ENCODE data around the gene EDN1.

Gene EDN1

DNA sequence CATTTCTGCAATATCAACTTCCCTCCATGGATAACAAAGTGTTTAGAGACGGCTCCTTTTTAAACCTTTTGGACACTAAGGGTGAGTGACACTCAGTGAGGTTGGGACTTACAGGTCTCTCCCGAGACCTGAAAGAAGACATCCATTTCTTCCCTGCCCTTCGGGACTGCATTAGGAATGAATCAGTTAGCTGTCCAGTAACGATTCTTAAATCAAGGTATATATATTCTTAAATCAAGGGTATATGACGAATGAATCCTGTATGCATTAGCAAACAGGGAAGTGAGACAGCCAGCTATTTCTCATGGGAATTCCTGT lies 52.9 kb downstream of the EDN1 start:
- in situ Hi-C loops (cut with MboI; ENCODE audit: low sequenced_read_pairs) = no loop called here

DNA sequence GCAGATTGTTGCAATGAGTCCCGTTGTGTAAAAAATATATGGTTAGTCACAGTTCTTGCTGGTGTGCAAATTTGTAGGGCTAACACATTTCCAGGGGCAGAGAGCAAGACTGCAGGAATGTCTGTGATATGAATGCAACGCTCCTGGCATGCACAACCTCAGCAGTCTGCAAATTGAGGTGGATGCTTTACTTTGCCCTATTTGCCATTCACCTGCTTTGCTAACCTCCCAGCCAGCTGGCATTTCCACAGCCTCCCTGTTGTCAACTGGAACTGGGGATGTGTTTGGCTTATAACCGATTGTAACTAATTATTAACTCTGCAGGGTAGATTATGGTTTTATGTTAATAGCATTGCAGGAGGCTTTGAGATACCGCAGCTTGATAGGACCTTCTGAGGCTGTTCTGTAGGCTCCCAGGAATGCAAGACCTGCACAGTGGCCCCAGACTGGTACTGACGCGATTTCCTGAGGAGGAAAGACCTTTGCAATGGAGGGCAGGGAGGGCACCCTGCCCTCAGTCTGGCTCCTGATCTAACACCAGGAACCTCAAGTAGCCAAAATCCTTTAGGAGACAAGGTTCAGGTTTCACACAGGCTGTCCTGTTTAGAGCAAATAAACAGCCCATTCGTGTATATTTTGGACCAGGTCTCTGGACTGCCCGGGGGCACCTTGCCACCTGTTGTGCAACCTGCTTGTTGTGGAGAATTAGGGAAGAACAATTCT lies 53.4 kb downstream of the EDN1 start:
- in situ Hi-C loops (cut with MboI; ENCODE audit: low sequenced_read_pairs) = no loop called here

DNA sequence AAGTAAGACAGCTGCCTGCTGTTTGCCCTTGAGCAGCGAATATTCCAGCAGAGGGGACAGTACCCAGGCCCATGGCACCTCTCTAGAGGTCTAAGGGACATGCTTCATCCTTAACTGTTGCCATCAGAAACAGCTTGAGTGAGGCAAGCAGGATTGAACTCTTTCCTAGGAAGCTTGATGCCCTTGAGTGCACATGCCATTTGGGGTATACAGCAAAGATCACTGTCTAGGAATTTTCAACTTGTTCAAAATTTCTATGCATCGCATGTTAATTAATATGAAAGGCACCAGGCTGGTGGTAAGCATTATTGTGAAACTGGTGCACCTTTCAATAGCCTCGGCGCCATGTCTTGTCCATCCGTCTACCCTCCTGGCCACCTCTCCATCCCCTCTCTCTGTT lies 54.1 kb downstream of the EDN1 start:
- in situ Hi-C loops (cut with MboI; ENCODE audit: low sequenced_read_pairs) = no loop called here

DNA sequence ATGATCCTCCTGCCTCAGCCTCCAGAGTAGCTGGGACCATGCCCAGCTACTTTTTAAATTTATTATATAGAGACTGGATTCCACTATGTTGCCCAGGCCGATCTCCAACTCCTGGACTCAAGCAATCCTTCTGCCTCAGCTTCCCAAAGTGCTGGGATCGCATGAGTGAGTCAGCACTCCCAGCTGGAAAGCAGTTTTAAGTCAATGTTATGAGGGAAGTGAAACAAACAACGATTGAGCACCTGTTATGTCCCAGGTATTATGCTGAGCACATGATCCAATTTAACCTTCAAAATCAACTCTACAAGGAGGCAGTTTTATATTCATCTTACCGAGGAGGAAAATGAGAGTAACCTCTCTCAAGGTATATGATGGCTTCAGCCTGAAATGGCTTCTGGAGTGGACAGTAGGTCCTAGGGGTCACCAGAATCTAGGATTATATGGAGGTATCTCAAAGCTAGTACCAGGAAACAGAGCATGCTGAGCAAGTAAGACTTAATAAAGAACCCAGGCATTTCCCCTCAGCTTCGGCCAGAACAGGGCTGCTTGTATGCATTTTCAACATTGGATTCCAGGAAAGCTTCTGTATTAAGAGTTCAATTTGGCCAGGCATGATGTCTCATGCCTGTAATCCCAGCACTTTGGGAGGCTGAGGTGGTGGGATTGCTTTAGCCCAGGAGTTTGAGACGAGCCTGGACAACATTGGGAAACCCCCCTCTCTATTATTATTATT lies 55.0 kb downstream of the EDN1 start:
- in situ Hi-C loops (cut with MboI; ENCODE audit: low sequenced_read_pairs) = no loop called here

DNA sequence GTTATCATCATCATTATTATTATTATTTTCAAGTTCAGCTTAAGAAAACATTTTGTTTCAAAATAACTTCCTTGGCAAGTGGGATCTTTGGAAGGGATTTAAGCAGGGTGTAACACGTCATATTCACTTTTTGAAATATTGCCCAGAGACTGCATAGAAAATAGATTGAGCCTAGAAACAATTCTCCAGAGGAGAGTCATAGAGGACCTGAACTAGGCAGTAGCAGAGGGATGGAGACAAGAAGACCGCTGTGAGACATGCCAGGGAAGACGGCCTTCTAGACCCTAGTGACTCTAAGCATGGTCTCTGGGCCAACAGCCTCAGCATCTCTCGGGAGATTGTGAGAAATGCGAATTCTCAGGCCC lies 55.5 kb downstream of the EDN1 start:
- in situ Hi-C loops (cut with MboI; ENCODE audit: low sequenced_read_pairs) = no loop called here
